ENCODE data around the gene CACUL1. TPM values are rescaled to one million over a fixed set of nuclear protein-coding genes. Genes with fewer than 3 reads are reported as not detected.

Gene CACUL1
- total RNA-seq, 2 donors from 2014 or later: 23.7 to 38.1 TPM

- peak overlapping the region; percentile 88 to 90 for H3K27ac ChIP-seq
- intact Hi-C loops (cut with DNase I): loop anchor here (10.0 kb wide), 1 partner anchor 351 kb away; the partner anchor contains the start of gene DENND10
- DNase-seq (ENCODE audit: low spot score): no peak
- peak overlapping the region; percentile 76 to 98 for H3K4me3 ChIP-seq
- TF ChIP-seq, protein P1, sequence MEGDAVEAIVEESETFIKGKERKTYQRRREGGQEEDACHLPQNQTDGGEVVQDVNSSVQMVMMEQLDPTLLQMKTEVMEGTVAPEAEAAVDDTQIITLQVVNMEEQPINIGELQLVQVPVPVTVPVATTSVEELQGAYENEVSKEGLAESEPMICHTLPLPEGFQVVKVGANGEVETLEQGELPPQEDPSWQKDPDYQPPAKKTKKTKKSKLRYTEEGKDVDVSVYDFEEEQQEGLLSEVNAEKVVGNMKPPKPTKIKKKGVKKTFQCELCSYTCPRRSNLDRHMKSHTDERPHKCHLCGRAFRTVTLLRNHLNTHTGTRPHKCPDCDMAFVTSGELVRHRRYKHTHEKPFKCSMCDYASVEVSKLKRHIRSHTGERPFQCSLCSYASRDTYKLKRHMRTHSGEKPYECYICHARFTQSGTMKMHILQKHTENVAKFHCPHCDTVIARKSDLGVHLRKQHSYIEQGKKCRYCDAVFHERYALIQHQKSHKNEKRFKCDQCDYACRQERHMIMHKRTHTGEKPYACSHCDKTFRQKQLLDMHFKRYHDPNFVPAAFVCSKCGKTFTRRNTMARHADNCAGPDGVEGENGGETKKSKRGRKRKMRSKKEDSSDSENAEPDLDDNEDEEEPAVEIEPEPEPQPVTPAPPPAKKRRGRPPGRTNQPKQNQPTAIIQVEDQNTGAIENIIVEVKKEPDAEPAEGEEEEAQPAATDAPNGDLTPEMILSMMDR (IDR thresholded peaks at IDR 0.05): no peak
- 3% methylated on average over 17 of the region's 17 CpGs for WGBS
- no peaks in the 10 kb centered on the region for H3K27me3 ChIP-seq (replicated peaks; ENCODE audit: insufficient read depth)
- no peaks in the 10 kb centered on the region for H3K36me3 ChIP-seq
- peaks cover 4% of the 10 kb centered on the region for H3K4me1 ChIP-seq (replicated peaks)
- H3K9me3 ChIP-seq: no peaks in the 10 kb centered on the region
Measured at GRCh38 chr10:118753331-118754228, 1.2 kb downstream of the CACUL1 start.

- H3K9me3 ChIP-seq: no peaks in the 10 kb centered on the region
- intact Hi-C loops (cut with DNase I): loop anchor here (10.0 kb wide), 1 partner anchor 352 kb away; the partner anchor contains the start of gene DENND10
- 21% methylated on average over 3 of the region's 3 CpGs for WGBS
- peak overlapping the region in 1 of 2 donors; percentile 88 for H3K27ac ChIP-seq
- DNase-seq (ENCODE audit: low spot score): no peak
- H3K27me3 ChIP-seq (replicated peaks; ENCODE audit: insufficient read depth): no peaks in the 10 kb centered on the region
- TF ChIP-seq POLR2A (IDR thresholded peaks at IDR 0.05): no peak
- no peak for TF ChIP-seq POLR2AphosphoS5 (IDR thresholded peaks at IDR 0.05)
- TF ChIP-seq, protein P1 (IDR thresholded peaks at IDR 0.05): no peak
- peaks cover 4% of the 10 kb centered on the region for H3K4me1 ChIP-seq (replicated peaks)
- no peaks in the 10 kb centered on the region for H3K36me3 ChIP-seq
- peak overlapping the region in 1 of 2 donors; percentile 76 for H3K4me3 ChIP-seq
Measured at GRCh38 chr10:118752409-118752808, 2.4 kb downstream of the CACUL1 start.

- no peaks in the 10 kb centered on the region for H3K9me3 ChIP-seq
- intact Hi-C loops (cut with DNase I): loop anchor here (10.0 kb wide), 1 partner anchor 354 kb away; the partner anchor contains the start of gene DENND10
- DNase-seq (ENCODE audit: low spot score): no peak
- H3K36me3 ChIP-seq: no peaks in the 10 kb centered on the region
- no peak for TF ChIP-seq POLR2A (IDR thresholded peaks at IDR 0.05)
- TF ChIP-seq, protein P1 (IDR thresholded peaks at IDR 0.05): no peak
- TF ChIP-seq POLR2AphosphoS5 (IDR thresholded peaks at IDR 0.05): no peak
- no peaks in the 10 kb centered on the region for H3K27me3 ChIP-seq (replicated peaks; ENCODE audit: insufficient read depth)
- H3K27ac ChIP-seq: no peak overlapping the region
- H3K4me1 ChIP-seq (replicated peaks): peaks cover 4% of the 10 kb centered on the region
- 96% methylated on average over 1 of the region's 1 CpG for WGBS
- H3K4me3 ChIP-seq: no peak overlapping the region
Measured at GRCh38 chr10:118751265-118751664, 3.5 kb downstream of the CACUL1 start.

DNA sequence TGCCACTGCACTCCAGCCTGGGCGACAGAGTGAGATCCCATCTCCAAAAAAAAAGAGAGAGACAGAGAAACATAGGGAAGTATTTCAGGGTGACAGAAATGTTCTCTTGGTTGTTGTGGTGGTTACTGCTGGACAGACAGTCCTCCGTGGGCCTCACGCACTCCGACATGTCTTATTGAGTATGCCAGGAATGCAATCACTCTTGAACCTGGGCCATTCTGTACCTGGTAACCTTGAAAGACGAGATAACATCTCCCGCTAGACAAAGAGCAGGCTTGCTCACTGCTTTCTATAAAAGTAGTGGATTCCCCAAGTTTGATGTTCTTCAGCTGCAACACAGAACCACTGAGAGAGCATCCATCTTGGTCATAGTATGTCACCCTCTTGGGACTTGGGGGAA is 6.7 kb downstream of the CACUL1 start:
- WGBS: 73% methylated on average over 6 of the region's 6 CpGs
- Histone ChIP-seq H3K9me3 (no peaks in the 10 kb centered on the region), H3K4me1 (replicated peaks) (peaks cover 4% of the 10 kb centered on the region), H3K4me3 (no peak overlapping the region), H3K27me3 (replicated peaks; ENCODE audit: insufficient read depth) (no peaks in the 10 kb centered on the region), H3K36me3 (no peaks in the 10 kb centered on the region), H3K27ac (no peak overlapping the region)
- no peak for DNase-seq (ENCODE audit: low spot score)
- intact Hi-C loops (cut with DNase I): no loop called here
- TF ChIP-seq POLR2A (IDR thresholded peaks at IDR 0.05): no peak

DNA sequence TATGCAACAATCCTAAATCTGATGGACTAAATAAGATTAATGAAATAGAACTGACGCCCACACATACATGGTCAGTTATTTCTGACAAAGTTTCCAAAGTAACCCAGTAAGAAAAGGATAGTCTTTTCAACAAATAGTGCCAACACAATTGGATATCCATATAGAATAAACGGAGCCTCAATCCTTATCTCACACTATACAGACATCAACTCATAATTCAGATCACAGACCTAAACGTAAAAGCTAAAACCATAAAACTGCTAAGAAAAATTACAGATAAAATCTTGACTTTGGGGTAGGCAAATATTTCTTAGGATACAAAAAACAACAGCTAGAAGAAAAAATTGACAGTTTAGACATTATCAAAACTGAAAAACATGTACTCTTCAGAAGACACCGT is 8.5 kb downstream of the CACUL1 start:
- intact Hi-C loops (cut with DNase I): no loop called here
- Histone ChIP-seq H3K27me3 (replicated peaks; ENCODE audit: insufficient read depth) (no peaks in the 10 kb centered on the region), H3K4me3 (no peak overlapping the region), H3K36me3 (no peaks in the 10 kb centered on the region), H3K9me3 (no peaks in the 10 kb centered on the region), H3K27ac (no peak overlapping the region), H3K4me1 (replicated peaks) (no peaks in the 10 kb centered on the region)
- 52% methylated on average over 4 of the region's 4 CpGs for WGBS
- TF ChIP-seq POLR2A (IDR thresholded peaks at IDR 0.05) (no peak), POLR2AphosphoS5 (IDR thresholded peaks at IDR 0.05) (no peak)
- TF ChIP-seq, protein P1 (IDR thresholded peaks at IDR 0.05): no peak
- DNase-seq (ENCODE audit: low spot score): no peak

All from prostate gland (tissue), 2 donors.